Caco-2 (cell line): ENCODE results near the gene KLHL1. TPM values are rescaled to one million over a fixed set of nuclear protein-coding genes. Genes with fewer than 3 reads are reported as not detected.

ENCODE experiments used
- BruUV-seq: library from RNA; stranded (reverse); fragments of 400-500 nt; replicated peaks from 2 replicates; lab custom pipeline; 2021; lab: Mats Ljungman, UMichigan
- CTCF ChIA-PET: fragments of 300-600 bp; sonication (Branson Sonifier 250); formaldehyde crosslinking; loops from one replicate; lab custom pipeline; 2022; ENCODE audit warnings: antibody characterized with exemption; lab: Charles Lee
- POLR2A ChIA-PET: fragments of 300-600 bp; sonication (Branson Sonifier 250); formaldehyde crosslinking; loops from one replicate; lab custom pipeline; 2022; ENCODE audit warnings: antibody characterized with exemption; lab: Charles Lee
- DNase-seq, 2 experiments: peaks; one replicate each; pipeline versions ENCODE4 v3.0.0 to v3.0.0-alpha.2; 2020 to 2022
- H3K27me3 ChIP-seq: replicated peaks from 2 replicates; pipeline ENCODE4 v1.6.0; 2011; ENCODE audit warnings: low read length; ENCODE audit not compliant: control insufficient read depth, insufficient read depth
- H3K36me3 ChIP-seq: 2 replicates; pipeline ENCODE4 v1.5.1; 2011; ENCODE audit warnings: low read length; ENCODE audit not compliant: control insufficient read depth, insufficient read depth
- H3K4me1 ChIP-seq: fragments of 250-450 bp; sonication (Bioruptor Pico); 2 replicates; pipeline ENCODE4 v1.5.1; 2020; ENCODE audit warnings: mild to moderate bottlenecking
- H3K4me3 ChIP-seq: 2 replicates; pipeline ENCODE4 v1.5.1; 2011; ENCODE audit warnings: low read depth, mild to moderate bottlenecking, control low read depth, low read length
- H3K9me3 ChIP-seq: fragments of 250-450 bp; sonication (Bioruptor Pico); 2 replicates; pipeline ENCODE4 v1.5.1; 2020; ENCODE audit warnings: mild to moderate bottlenecking, moderate library complexity
- H3K27ac Mint-ChIP-seq: one replicate; pipeline ENCODE4 v1.8.0; 2022; ENCODE audit warnings: mixed read lengths; ENCODE audit not compliant: unreplicated experiment
- H3K27me3 Mint-ChIP-seq: one replicate; pipeline ENCODE4 v1.8.0; 2022; ENCODE audit warnings: mixed read lengths; ENCODE audit not compliant: insufficient read depth, unreplicated experiment
- H3K36me3 Mint-ChIP-seq: one replicate; pipeline ENCODE4 v1.8.0; 2022; ENCODE audit warnings: mild to moderate bottlenecking, mixed read lengths; ENCODE audit not compliant: insufficient read depth, unreplicated experiment
- H3K4me1 Mint-ChIP-seq: one replicate; pipeline ENCODE4 v1.8.0; 2022; ENCODE audit warnings: low read depth, mixed read lengths; ENCODE audit not compliant: unreplicated experiment
- H3K4me3 Mint-ChIP-seq: one replicate; pipeline ENCODE4 v1.8.0; 2022; ENCODE audit warnings: mild to moderate bottlenecking, moderate library complexity, mixed read lengths; ENCODE audit not compliant: unreplicated experiment
- H3K9me3 Mint-ChIP-seq: one replicate; pipeline ENCODE4 v1.8.0; 2022; ENCODE audit warnings: mixed read lengths; ENCODE audit not compliant: unreplicated experiment
- CTCF ChIP-seq, 2 experiments: fragments of 200-600 bp in 1 of 2; IDR thresholded peaks; 1 replicate in 1 of 2; 2 replicates in 1 of 2; pipeline versions ENCODE4 v1.5.1 to v1.8.0; 2011 to 2022; ENCODE audit warnings: antibody characterized with exemption in 1 of 2, control low read depth in 1 of 2, inconsistent platforms in 1 of 2, low read depth in 1 of 2, low read length in 1 of 2, mild to moderate bottlenecking in 1 of 2, moderate library complexity in 1 of 2; ENCODE audit not compliant: insufficient read depth in 1 of 2, severe bottlenecking in 1 of 2, unreplicated experiment in 1 of 2
- intact Hi-C: fragments of 100-400 bp; cut with micrococcal nuclease; formaldehyde crosslinking; loops from one replicate; pipeline ENCODE4 v1.10.0; 2022; ENCODE audit not compliant: unreplicated experiment
- total RNA-seq: library from RNA; stranded (reverse); gene quantifications from 2 replicates; pipeline ENCODE4 v1.2.3, GENCODE V29; 2022

Gene KLHL1
- total RNA-seq, 1 experiment from 2014 or later: not detected

DNA sequence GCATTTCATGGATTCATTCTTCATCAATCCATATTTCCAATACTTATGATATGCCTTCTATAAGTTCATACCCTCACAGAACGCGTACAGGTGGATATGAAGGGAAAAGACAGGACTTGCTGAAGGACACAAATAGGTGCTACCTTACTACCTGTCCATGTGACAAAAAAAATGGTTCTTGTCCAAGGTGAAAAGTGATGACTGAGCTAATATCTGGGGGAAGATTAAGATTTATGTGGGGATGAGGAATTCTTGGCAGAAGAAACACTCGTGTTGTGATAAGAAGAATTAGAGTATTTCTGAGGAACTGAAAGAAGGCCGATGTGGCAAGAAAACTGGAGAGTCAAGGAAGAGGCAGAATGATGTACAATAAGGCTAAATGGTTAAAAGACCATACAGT is 357.0 kb downstream of the KLHL1 start:
- no TSS peak for BruUV-seq
- Mint-ChIP-seq H3K27ac (no peak overlapping the region), H3K4me1 (no peaks in the 10 kb centered on the region), H3K27me3 (no peaks in the 10 kb centered on the region), H3K36me3 (no peaks in the 10 kb centered on the region), H3K4me3 (no peak overlapping the region), H3K9me3 (no peaks in the 10 kb centered on the region)
- no peaks in the 10 kb centered on the region for H3K27me3 ChIP-seq
- H3K9me3 ChIP-seq: no peaks in the 10 kb centered on the region
- H3K4me3 ChIP-seq: no peak overlapping the region
- no peak for DNase-seq
- POLR2A ChIA-PET: no interaction called here
- H3K36me3 ChIP-seq: no peaks in the 10 kb centered on the region
- TF ChIP-seq CTCF (IDR thresholded peaks at IDR 0.05; ENCODE audit: insufficient read depth in 1 of 2, low read depth in 1 of 2, low read length in 1 of 2, severe bottlenecking in 1 of 2, unreplicated experiment in 1 of 2): no peak
- CTCF ChIA-PET: no interaction called here
- intact Hi-C loops: no loop called here
- H3K4me1 ChIP-seq: no peaks in the 10 kb centered on the region

DNA sequence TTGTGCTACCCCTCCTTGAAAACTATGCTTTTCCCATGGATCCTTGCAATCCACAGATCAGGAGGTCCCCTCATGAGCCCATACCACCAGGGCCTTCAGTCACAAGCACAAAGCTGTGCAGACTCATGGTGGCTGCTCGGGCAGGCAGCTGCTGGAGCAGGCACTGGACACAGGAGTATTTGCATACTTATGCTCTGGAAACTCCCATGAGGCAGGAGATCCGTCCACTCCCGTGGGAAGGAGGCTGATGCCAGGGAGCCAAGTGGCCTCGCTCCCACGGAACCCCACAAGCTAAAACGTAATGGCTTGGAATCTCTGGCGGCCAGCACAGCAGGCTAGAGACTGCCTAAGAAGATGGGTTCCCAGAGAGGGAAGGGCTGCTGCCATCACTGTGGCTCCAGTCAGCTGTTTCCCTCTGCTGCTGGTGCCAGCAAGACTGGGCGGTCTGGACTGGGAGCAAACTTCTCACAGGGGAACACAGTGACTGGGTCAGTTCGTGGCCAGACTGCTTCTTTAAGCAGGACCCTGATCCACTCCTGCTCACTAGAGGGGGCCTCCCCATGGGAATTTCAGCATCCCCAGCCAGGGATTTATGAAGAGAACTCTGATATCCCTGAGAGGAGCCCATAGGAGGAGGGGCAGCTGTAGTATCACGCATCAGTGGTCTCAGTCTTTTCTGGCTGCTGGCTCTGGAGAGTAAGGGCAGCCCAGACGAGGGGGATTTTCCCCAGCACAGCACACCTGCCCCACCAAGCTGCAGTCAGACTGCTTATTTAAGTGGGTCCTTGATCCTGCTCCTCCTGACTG is 370.9 kb downstream of the KLHL1 start:
- Histone ChIP-seq H3K27me3 (no peaks in the 10 kb centered on the region), H3K4me3 (no peak overlapping the region), H3K4me1 (peaks cover 10% of the 10 kb centered on the region; the same call in 1 of the 2 replicates), H3K36me3 (no peaks in the 10 kb centered on the region), H3K9me3 (no peaks in the 10 kb centered on the region)
- no peak for DNase-seq
- ChIA-PET POLR2A (no interaction called here), CTCF (no interaction called here)
- no peak for TF ChIP-seq CTCF (IDR thresholded peaks at IDR 0.05; ENCODE audit: insufficient read depth in 1 of 2, low read depth in 1 of 2, low read length in 1 of 2, severe bottlenecking in 1 of 2, unreplicated experiment in 1 of 2)
- Mint-ChIP-seq H3K27me3 (peaks cover 5% of the 10 kb centered on the region), H3K4me3 (no peak overlapping the region), H3K9me3 (no peaks in the 10 kb centered on the region), H3K36me3 (no peaks in the 10 kb centered on the region), H3K27ac (no peak overlapping the region), H3K4me1 (no peaks in the 10 kb centered on the region)
- BruUV-seq: no TSS peak
- intact Hi-C loops: no loop called here

- no peaks in the 10 kb centered on the region for H3K27me3 ChIP-seq
- no peak overlapping the region for H3K4me3 ChIP-seq
- peaks cover 10% of the 10 kb centered on the region; the same call in 1 of the 2 replicates for H3K4me1 ChIP-seq
- Mint-ChIP-seq H3K9me3 (no peaks in the 10 kb centered on the region), H3K4me3 (no peak overlapping the region), H3K27me3 (no peaks in the 10 kb centered on the region), H3K4me1 (peaks cover 8% of the 10 kb centered on the region), H3K27ac (no peak overlapping the region), H3K36me3 (no peaks in the 10 kb centered on the region)
- intact Hi-C loops: no loop called here
- peaks cover 7% of the 10 kb centered on the region; the same call in 1 of the 2 replicates for H3K9me3 ChIP-seq
- POLR2A ChIA-PET: no interaction called here
- CTCF ChIA-PET: no interaction called here
- no peaks in the 10 kb centered on the region for H3K36me3 ChIP-seq
- DNase-seq: no peak
- BruUV-seq: no TSS peak
- TF ChIP-seq CTCF (IDR thresholded peaks at IDR 0.05; ENCODE audit: insufficient read depth in 1 of 2, low read depth in 1 of 2, low read length in 1 of 2, severe bottlenecking in 1 of 2, unreplicated experiment in 1 of 2): no peak
Observed at GRCh38 chr13:69721631-69722030, 386.6 kb downstream of the KLHL1 start.
